Right forelimb (tissue), 1 donor: ENCODE results near the gene WDR1.
A peak's percentile ranks its signal among the peaks of the same experiment; 100 is the strongest.
"Not testable (repeated sequence)": the region's sequence is repeated elsewhere in the genome, so short reads cannot be mapped to it uniquely, and the experiment has no call there.

Experiments used
- DNase-seq: peaks from one replicate; pipeline ENCODE4 v3.0.0-alpha.2; 2018

The WDR1 gene

GRCh38 chr4:10131202-10131601 lies 14.6 kb upstream of the WDR1 start:
- DNase-seq: no peak

GRCh38 chr4:10130178-10130888 lies 13.7 kb upstream of the WDR1 start:
- no peak for DNase-seq

- no peak for DNase-seq
Measured at GRCh38 chr4:10129196-10130177, 12.9 kb upstream of the WDR1 start.

DNA sequence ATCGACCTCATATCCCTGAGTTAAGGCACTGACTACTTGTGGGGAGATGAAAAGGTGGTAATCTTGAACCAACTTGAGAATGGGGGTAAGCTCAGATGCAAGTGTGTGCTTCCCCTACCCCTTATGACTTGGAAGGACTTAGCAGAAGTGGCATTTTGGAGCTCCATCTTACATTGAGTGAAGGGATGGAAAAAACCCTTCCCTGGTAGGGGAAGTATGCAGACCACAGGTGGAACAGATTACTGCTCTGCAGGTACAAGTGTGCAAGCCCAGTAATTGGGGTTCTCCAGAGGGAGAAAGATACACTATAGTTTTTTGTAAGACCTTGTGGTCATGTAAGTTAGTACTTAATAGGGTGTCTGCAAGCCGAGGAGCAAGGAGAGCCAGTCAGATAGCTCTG lies 12.2 kb upstream of the WDR1 start:
- DNase-seq: no peak

- DNase-seq: not testable (repeated sequence)
Measured at GRCh38 chr4:10127531-10127930, 10.9 kb upstream of the WDR1 start.

- no peak for DNase-seq
Measured at GRCh38 chr4:10124167-10124930, 7.8 kb upstream of the WDR1 start.

GRCh38 chr4:10123227-10124101 lies 6.9 kb upstream of the WDR1 start:
- peak; percentile 64 for DNase-seq

DNA sequence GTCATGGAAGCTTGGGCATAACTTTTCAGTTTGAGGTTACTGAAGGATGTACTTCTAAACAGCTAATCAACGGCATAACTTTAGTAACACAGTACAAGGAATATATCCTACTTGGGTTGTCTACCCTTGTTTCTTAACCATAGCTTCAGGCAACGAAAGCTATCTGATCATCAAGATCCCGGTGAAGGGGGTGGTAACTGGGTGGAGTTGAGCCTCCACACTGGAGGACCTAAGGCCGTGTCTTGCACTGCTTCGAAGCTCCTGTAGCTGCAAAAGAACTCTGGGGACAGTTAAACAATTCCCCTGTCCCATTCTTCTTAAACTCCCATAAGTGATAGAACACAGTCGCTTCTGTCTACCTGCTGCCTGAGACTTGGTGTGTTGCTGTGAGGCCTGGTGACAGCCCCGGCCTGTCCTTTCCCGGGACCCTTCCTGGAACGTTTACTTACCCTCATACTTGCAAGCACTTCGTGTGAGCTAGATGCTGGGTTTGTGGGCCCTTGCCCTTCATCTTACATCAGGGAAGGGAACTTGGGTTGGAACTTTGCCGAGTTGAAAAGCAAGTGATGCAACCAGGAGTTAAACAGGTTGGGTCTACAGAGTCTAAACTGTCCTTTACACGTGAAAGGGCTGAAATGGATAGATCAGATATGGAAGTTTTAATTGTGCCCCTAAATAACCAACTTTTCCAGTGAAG lies 5.8 kb upstream of the WDR1 start:
- DNase-seq: no peak

GRCh38 chr4:10121568-10122208 lies 5.1 kb upstream of the WDR1 start:
- DNase-seq: no peak

GRCh38 chr4:10120943-10121567 lies 4.5 kb upstream of the WDR1 start:
- no peak for DNase-seq

DNA sequence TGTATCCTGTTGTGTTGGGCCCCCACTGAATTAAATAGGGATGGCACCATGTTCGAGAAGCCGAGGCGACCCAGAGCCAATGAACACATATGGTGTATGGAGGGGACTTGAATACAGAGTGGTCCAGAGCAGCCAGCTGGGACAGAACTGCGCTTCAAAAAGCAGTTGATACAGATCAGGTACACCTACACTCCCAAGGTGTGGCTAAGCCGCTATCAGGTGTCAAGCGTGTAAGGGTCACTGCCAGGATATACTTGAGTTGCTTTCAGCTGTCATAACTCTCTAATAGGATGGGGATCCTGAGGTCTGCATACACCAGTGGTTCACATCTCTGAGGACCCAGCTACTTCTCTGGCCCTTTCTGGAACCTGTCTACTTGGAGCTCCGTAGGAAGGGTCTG lies 3.2 kb upstream of the WDR1 start:
- DNase-seq: no peak

GRCh38 chr4:10119278-10119677 lies 2.7 kb upstream of the WDR1 start:
- no peak for DNase-seq

DNA sequence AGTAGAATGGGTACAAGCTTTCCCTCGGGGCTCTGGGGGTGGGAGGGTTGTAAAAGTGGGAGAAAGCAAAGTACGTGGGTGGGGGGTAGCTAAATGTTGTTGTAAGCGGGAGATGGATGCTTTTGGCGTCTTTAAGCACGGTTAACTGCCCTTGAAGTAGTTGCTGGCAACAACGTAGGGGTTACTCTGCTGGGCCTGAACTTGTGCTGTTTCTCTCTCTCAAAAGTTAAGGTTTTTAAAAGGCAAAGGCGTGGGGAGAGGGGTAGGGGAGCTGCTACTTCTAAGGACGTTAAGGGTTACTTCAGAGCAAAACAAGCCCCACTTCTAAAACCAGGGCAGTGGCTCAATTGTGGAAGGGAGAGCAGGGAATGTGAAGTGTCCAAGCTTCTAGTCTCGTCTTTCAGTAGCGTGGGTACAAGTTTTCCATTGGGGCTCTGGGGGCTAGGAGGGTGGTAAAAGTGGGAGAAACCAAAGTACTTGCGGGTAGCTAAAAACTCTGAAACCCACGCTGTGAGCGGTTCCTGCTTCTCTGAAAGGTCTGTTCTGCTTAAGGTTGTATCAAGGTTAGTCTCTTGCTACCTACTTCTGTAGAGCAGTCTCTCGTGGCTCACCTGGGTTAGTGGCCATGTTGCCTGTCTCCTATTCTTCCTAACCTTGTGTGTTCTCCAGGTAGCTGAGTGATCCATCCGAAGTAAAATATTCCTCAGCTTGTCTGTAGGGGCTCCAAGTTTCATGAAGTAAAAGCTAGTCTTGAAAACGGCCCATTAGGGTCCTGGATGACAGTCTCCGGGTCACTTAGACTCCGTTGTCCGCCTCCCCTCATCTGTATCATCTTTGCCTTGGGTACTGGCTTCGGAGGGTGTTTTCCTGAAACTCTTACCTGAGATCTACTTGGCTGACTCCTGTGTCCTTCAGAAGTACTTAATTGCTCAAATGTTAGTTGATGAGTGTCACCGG lies 1.7 kb upstream of the WDR1 start:
- no peak for DNase-seq

GRCh38 chr4:10117359-10118047 lies 904 bp upstream of the WDR1 start:
- peak; percentile 77 for DNase-seq

- DNase-seq: no peak
Measured at GRCh38 chr4:10115797-10116568, 616 bp downstream of the WDR1 start.

- no peak for DNase-seq
Measured at GRCh38 chr4:10115271-10115796, 1.3 kb downstream of the WDR1 start.

- DNase-seq: no peak
Measured at GRCh38 chr4:10114607-10115006, 2.0 kb downstream of the WDR1 start.

DNA sequence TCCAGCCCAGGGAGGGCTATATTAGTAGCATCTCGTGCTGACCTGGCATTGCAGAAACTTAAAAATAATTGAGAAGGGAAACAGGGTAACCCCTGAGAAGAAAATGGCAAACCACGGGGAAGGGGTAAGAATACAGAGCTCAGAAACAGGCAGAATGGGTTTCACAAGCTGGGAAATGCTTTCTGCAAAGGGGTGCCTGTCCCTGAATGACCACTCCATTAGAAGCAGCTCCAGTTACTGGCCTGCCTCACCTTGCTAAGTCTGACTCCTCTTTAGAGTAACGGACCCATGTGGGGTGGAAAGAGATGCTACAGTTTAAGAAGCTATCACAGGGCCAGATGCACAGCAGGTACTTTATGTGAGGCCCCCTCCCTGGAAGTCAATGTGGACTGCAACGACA lies 2.5 kb downstream of the WDR1 start:
- no peak for DNase-seq
